Common myeloid progenitor, CD34-positive (primary cell): ENCODE measurements around the gene CHRFAM7A.
"Not testable (repeated sequence)": the region's sequence is repeated elsewhere in the genome, so short reads cannot be mapped to it uniquely, and the experiment has no call there.

Experiments
- CTCF ChIA-PET: fragments of 350-600 bp; sonication (Branson Sonifier 250); formaldehyde crosslinking; loops from one replicate; lab custom pipeline; 2021; ENCODE audit warnings: antibody characterized with exemption; lab: Charles Lee
- POLR2A ChIA-PET: fragments of 350-600 bp; sonication (Branson Sonifier 250); formaldehyde crosslinking; loops from one replicate; lab custom pipeline; 2021; ENCODE audit warnings: antibody characterized with exemption; lab: Charles Lee
- DNase-seq, 3 donors: peaks; one replicate each; pipeline versions ENCODE4 v3.0.0 to v3.0.0-alpha.2; 2013
- H3K27ac ChIP-seq, 2 experiments: 1 replicate in 1 of 2; 2 replicates in 1 of 2; pipeline ENCODE4 v1.7.0; 2013; ENCODE audit warnings: inconsistent platforms in 2 of 2, low read length in 2 of 2, mild to moderate bottlenecking in 2 of 2, low read depth in 1 of 2, moderate library complexity in 1 of 2; ENCODE audit not compliant: severe bottlenecking in 2 of 2, insufficient read depth in 1 of 2, poor library complexity in 1 of 2
- H3K27me3 ChIP-seq, 5 experiments: replicated peaks in 2 of 5; 1 replicate in 3 of 5; 2 replicates in 2 of 5; pipeline versions ENCODE4 v1.6.1 to v1.7.0; 2013; ENCODE audit warnings: low read length in 4 of 5, mild to moderate bottlenecking in 2 of 5, moderate library complexity in 2 of 5, inconsistent platforms in 1 of 5; ENCODE audit not compliant: insufficient read depth in 5 of 5, control insufficient read depth in 4 of 5
- H3K36me3 ChIP-seq, 4 experiments: 1 replicate in 2 of 4; 2 replicates in 2 of 4; pipeline versions ENCODE4 v1.6.1 to v1.7.0; 2013; ENCODE audit warnings: low read length in 3 of 4, control low read depth in 1 of 4, mild to moderate bottlenecking in 1 of 4; ENCODE audit not compliant: control insufficient read depth in 4 of 4, insufficient read depth in 4 of 4
- H3K4me1 ChIP-seq, 4 experiments: 1 replicate in 3 of 4; 2 replicates in 1 of 4; pipeline versions ENCODE4 v1.6.1 to v1.7.1; 2013; ENCODE audit warnings: low read length in 3 of 4, mild to moderate bottlenecking in 3 of 4, control low read depth in 1 of 4, inconsistent platforms in 1 of 4, moderate library complexity in 1 of 4; ENCODE audit not compliant: control insufficient read depth in 4 of 4, insufficient read depth in 4 of 4; ENCODE audit errors: control extremely low read depth in 1 of 4
- H3K4me3 ChIP-seq, 7 experiments: 1 replicate in 4 of 7; 2 replicates in 3 of 7; pipeline versions ENCODE4 v1.5.1 to v1.7.0; 2013; ENCODE audit warnings: mild to moderate bottlenecking in 7 of 7, low read length in 6 of 7, moderate library complexity in 6 of 7, inconsistent platforms in 2 of 7, low read depth in 2 of 7, control low read depth in 1 of 7; ENCODE audit not compliant: insufficient read depth in 4 of 7, control insufficient read depth in 1 of 7; ENCODE audit errors: extremely low read depth in 1 of 7
- H3K9me3 ChIP-seq, 5 experiments: 1 replicate in 4 of 5; 2 replicates in 1 of 5; pipeline versions ENCODE4 v1.6.1 to v1.7.1; 2013; ENCODE audit warnings: low read length in 4 of 5, mild to moderate bottlenecking in 2 of 5, inconsistent platforms in 1 of 5, low read depth in 1 of 5, moderate library complexity in 1 of 5; ENCODE audit not compliant: control insufficient read depth in 4 of 5, insufficient read depth in 2 of 5; ENCODE audit errors: control extremely low read depth in 1 of 5
- WGBS: methylation state at CpG from one replicate; pipeline ENCODE4 v1.1.5; 2013; ENCODE audit not compliant: insufficient coverage; 5-methylcytosine and 5-hydroxymethylcytosine counted together

The CHRFAM7A gene

GRCh38 chr15:30367246-30367645 lies 26.1 kb downstream of the CHRFAM7A start:
- H3K9me3 ChIP-seq, DNase-seq, CTCF ChIA-PET, POLR2A ChIA-PET, H3K4me1 ChIP-seq, H3K4me3 ChIP-seq, H3K27me3 ChIP-seq, H3K36me3 ChIP-seq, H3K27ac ChIP-seq: not testable (repeated sequence)
- no CpG with 5 or more reads among the region's 17 CpGs for WGBS

DNA sequence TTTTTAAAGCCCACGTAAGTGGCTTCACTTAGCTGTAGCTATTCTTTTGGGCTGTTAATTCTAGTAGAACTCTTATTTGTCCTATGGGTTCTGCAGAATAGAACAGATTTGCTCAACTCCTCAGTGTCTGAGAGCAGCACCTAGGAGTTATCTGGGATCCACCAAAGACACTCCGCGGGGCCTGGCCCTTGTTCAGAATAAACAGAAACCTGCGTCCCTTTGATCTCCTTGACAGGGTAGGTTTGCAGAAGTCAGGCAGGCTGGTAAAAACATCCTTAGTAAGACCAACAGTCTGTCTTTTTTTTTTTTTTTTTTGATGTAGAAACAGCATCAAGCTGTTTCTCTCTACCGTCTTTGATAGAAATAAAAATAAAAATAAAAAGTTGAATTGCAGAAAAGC lies 31.9 kb downstream of the CHRFAM7A start:
- H3K9me3 ChIP-seq, H3K4me1 ChIP-seq, H3K4me3 ChIP-seq, H3K27me3 ChIP-seq, DNase-seq, H3K27ac ChIP-seq, CTCF ChIA-PET, POLR2A ChIA-PET, H3K36me3 ChIP-seq: not testable (repeated sequence)
- no CpG with 5 or more reads among the region's 5 CpGs for WGBS

GRCh38 chr15:30360990-30361389 lies 32.4 kb downstream of the CHRFAM7A start:
- H3K36me3 ChIP-seq, POLR2A ChIA-PET, H3K27me3 ChIP-seq, DNase-seq, H3K4me1 ChIP-seq, H3K4me3 ChIP-seq, H3K9me3 ChIP-seq, H3K27ac ChIP-seq, CTCF ChIA-PET: not testable (repeated sequence)
- no CpG with 5 or more reads among the region's 2 CpGs for WGBS

GRCh38 chr15:30355043-30355442 lies 38.3 kb downstream of the CHRFAM7A start:
- H3K27me3 ChIP-seq, H3K36me3 ChIP-seq, CTCF ChIA-PET, H3K9me3 ChIP-seq, H3K27ac ChIP-seq, H3K4me1 ChIP-seq, DNase-seq, POLR2A ChIA-PET, H3K4me3 ChIP-seq: not testable (repeated sequence)
- WGBS = no CpG with 5 or more reads among the region's 6 CpGs

DNA sequence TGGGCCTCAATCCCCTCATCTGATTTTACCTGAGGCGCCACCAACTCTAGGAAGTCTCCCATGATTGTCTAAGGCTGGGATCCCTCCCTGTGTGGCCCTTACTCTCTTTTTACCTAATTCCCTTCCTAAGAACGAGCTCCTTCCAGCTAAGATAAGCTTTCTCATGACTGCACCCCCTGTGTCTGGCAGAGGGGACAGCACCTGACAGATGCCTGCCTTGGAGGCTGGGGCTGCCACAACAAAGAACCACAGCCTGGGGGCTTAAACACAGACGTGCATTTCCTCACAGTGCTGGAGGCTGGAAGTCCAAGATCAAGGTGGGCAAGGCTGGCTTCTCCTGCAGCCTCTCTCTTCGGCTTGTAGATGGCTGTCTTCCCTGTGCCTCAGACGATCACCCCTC lies 43.5 kb downstream of the CHRFAM7A start:
- H3K4me1 ChIP-seq, POLR2A ChIA-PET, H3K36me3 ChIP-seq, DNase-seq, H3K27me3 ChIP-seq, H3K27ac ChIP-seq, H3K4me3 ChIP-seq, CTCF ChIA-PET, H3K9me3 ChIP-seq: not testable (repeated sequence)
- WGBS = no CpG with 5 or more reads among the region's 5 CpGs

DNA sequence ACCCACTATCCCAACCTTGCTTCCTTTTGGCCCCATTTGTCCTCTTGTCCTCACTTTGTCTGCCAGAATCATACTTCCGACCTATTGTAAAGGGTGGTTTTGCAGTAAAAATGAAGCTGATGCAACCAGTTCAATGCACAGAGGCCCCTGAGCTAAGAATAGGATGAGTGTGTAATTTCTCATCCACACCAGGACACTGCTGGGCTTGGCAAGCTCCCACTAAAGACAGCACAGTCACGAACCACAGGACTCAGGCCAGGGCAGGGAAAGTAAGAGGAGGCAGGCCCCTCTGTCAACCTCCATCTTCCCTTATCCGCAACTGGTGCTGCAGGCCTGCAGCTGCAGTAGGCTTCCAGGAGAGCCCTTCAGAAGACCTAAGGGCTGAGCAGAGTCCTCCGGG lies 56.8 kb downstream of the CHRFAM7A start:
- H3K36me3 ChIP-seq, H3K4me1 ChIP-seq, CTCF ChIA-PET, POLR2A ChIA-PET, H3K9me3 ChIP-seq, H3K4me3 ChIP-seq, DNase-seq, H3K27ac ChIP-seq, H3K27me3 ChIP-seq: not testable (repeated sequence)
- whole genome bisulfite sequencing = no CpG with 5 or more reads among the region's 4 CpGs

GRCh38 chr15:30334152-30334551 lies 59.2 kb downstream of the CHRFAM7A start:
- POLR2A ChIA-PET, H3K27ac ChIP-seq: not testable (repeated sequence)

More at GRCh38 chr15:30334152-30334551, 59.2 kb downstream of the CHRFAM7A start:
- no CpG with 5 or more reads among the region's 5 CpGs for WGBS
- H3K27me3 ChIP-seq, CTCF ChIA-PET, H3K9me3 ChIP-seq, H3K4me1 ChIP-seq, H3K36me3 ChIP-seq, DNase-seq, H3K4me3 ChIP-seq: not testable (repeated sequence)
